Suprapubic skin (tissue), 3 donors: ENCODE data around the gene RHCE.
"Not testable (repeated sequence)": the region's sequence is repeated elsewhere in the genome, so short reads cannot be mapped to it uniquely, and the experiment has no call there.

Experiments
- CTCF ChIP-seq, 2 donors: fragments of 200-600 bp in 1 of 2; fragments of 450-650 bp in 1 of 2; sonication (generic) in 1 of 2; IDR thresholded peaks; one replicate each; pipeline ENCODE4 v1.5.1; 2016 to 2019; ENCODE audit warnings: antibody characterized with exemption in 2 of 2, mild to moderate bottlenecking in 1 of 2, moderate library complexity in 1 of 2
- POLR2A ChIP-seq, 2 donors: fragments of 450-650 bp; IDR thresholded peaks; one replicate each; pipeline ENCODE4 v1.6.1; 2017; ENCODE audit warnings: antibody characterized with exemption in 2 of 2, mild to moderate bottlenecking in 2 of 2, moderate library complexity in 2 of 2

- TF ChIP-seq CTCF, POLR2A (IDR thresholded peaks at IDR 0.05): not testable (repeated sequence)
These were observed 83.0 kb downstream of the RHCE start for GRCh38 chr1:25337483-25338187.
